Right atrium auricular region (tissue), 2 donors: ENCODE data around the gene GATAD2B. TPM values are rescaled to one million over a fixed set of nuclear protein-coding genes. Genes with fewer than 3 reads are reported as not detected.

Source experiments
- DNase-seq: peaks from one replicate; pipeline ENCODE4 v3.0.0-alpha.2; 2019; ENCODE audit warnings: low spot score
- H3K27ac ChIP-seq, 2 donors: fragments of 200-600 bp; sonication (generic); 1 replicate in 1 of 2; 2 replicates in 1 of 2; pipeline ENCODE4 v1.5.1; 2016 to 2019
- H3K27me3 ChIP-seq, 2 donors: fragments of 200-600 bp; sonication (generic); one replicate each; pipeline versions ENCODE4 v1.5.1 to v1.6.0; 2017 to 2019
- H3K36me3 ChIP-seq: fragments of 200-600 bp; sonication (generic); one replicate; pipeline ENCODE4 v1.5.1; 2016
- H3K4me1 ChIP-seq, 2 donors: fragments of 200-600 bp; sonication (generic); one replicate each; pipeline versions ENCODE4 v1.5.1 to v1.6.0; 2017 to 2019
- H3K4me3 ChIP-seq, 2 donors: fragments of 200-600 bp; sonication (generic); 1 replicate in 1 of 2; 2 replicates in 1 of 2; pipeline ENCODE4 v1.5.1; 2017 to 2019; ENCODE audit warnings: mild to moderate bottlenecking in 1 of 2, moderate library complexity in 1 of 2
- H3K9me3 ChIP-seq, 2 donors: fragments of 200-600 bp; sonication (generic); one replicate each; pipeline ENCODE4 v1.5.1; 2019
- CTCF ChIP-seq, 2 donors: fragments of 200-600 bp; sonication (generic); IDR thresholded peaks; one replicate each; pipeline ENCODE4 v1.5.1; 2019; ENCODE audit warnings: antibody characterized with exemption in 2 of 2
- total RNA-seq, 2 donors: library from RNA; depleted of rRNA; stranded (reverse); fragments of >200 nt; gene quantifications; one replicate each; pipeline ENCODE4 v1.1.0, GENCODE V29; 2016

GATAD2B gene
- total RNA-seq, 2 donors from 2014 or later = 18.7 to 32.7 TPM

- no peaks in the 10 kb centered on the region for H3K9me3 ChIP-seq
- H3K4me3 ChIP-seq = peak within 1 kb of the TSS; percentile 79 to 90
- TF ChIP-seq CTCF (IDR thresholded peaks at IDR 0.05) = peak; percentile 98 to 100
- peak; percentile 82 for DNase-seq
- H3K36me3 ChIP-seq = peaks cover 60% of the 10 kb centered on the region
- H3K4me1 ChIP-seq = peaks cover 0 to 35% of the 10 kb centered on the region in 2 donors
- H3K27ac ChIP-seq = peak within 1 kb of the TSS; percentile 98
- no peaks in the 10 kb centered on the region for H3K27me3 ChIP-seq
Observed at GRCh38 chr1:153946622-153947241, 24.0 kb upstream of the GATAD2B start, which contains the start of gene DENND4B. TSS of gene DENND4B (minus strand) at chr1:153946718. CDS start at chr1:153944374, 2,344 bp downstream.

- no peak for TF ChIP-seq CTCF (IDR thresholded peaks at IDR 0.05)
- Histone ChIP-seq H3K27ac (peak overlapping the region; percentile 98), H3K36me3 (peaks cover 56% of the 10 kb centered on the region), H3K4me3 (peak overlapping the region; percentile 79 to 90), H3K9me3 (no peaks in the 10 kb centered on the region), H3K4me1 (peaks cover 0 to 35% of the 10 kb centered on the region in 2 donors), H3K27me3 (no peaks in the 10 kb centered on the region)
- peak; percentile 91 for DNase-seq
Observed at GRCh38 chr1:153945795-153946621, 23.2 kb upstream of the GATAD2B start.

GRCh38 chr1:153945131-153945794, 22.5 kb upstream of the GATAD2B start:
- H3K27ac ChIP-seq = peak overlapping the region; percentile 98
- TF ChIP-seq CTCF (IDR thresholded peaks at IDR 0.05) = no peak
- peak overlapping the region; percentile 79 to 90 for H3K4me3 ChIP-seq
- H3K27me3 ChIP-seq = no peaks in the 10 kb centered on the region
- peaks cover 0 to 35% of the 10 kb centered on the region in 2 donors for H3K4me1 ChIP-seq
- peaks cover 56% of the 10 kb centered on the region for H3K36me3 ChIP-seq
- no peaks in the 10 kb centered on the region for H3K9me3 ChIP-seq
- peak; percentile 69 for DNase-seq

GRCh38 chr1:153944827-153945117, 22.0 kb upstream of the GATAD2B start:
- Histone ChIP-seq H3K4me3 (peak overlapping the region; percentile 79 to 90), H3K27ac (peak overlapping the region; percentile 98), H3K4me1 (peaks cover 0 to 35% of the 10 kb centered on the region in 2 donors), H3K36me3 (peaks cover 52% of the 10 kb centered on the region), H3K9me3 (no peaks in the 10 kb centered on the region), H3K27me3 (no peaks in the 10 kb centered on the region)
- TF ChIP-seq CTCF (IDR thresholded peaks at IDR 0.05) = no peak
- DNase-seq = no peak

GRCh38 chr1:153944005-153944826, 21.4 kb upstream of the GATAD2B start:
- Histone ChIP-seq H3K4me1 (peaks cover 0 to 35% of the 10 kb centered on the region in 2 donors), H3K27me3 (no peaks in the 10 kb centered on the region), H3K36me3 (peaks cover 47% of the 10 kb centered on the region), H3K4me3 (peak overlapping the region in 1 of 2 donors; percentile 90), H3K9me3 (no peaks in the 10 kb centered on the region), H3K27ac (peak overlapping the region; percentile 98)
- no peak for DNase-seq
- no peak for TF ChIP-seq CTCF (IDR thresholded peaks at IDR 0.05)
